Measurements from ENCODE around the gene SLC34A2.
"Not testable (repeated sequence)": the region's sequence is repeated elsewhere in the genome, so short reads cannot be mapped to it uniquely, and the experiment has no call there.

Gene SLC34A2

DNA sequence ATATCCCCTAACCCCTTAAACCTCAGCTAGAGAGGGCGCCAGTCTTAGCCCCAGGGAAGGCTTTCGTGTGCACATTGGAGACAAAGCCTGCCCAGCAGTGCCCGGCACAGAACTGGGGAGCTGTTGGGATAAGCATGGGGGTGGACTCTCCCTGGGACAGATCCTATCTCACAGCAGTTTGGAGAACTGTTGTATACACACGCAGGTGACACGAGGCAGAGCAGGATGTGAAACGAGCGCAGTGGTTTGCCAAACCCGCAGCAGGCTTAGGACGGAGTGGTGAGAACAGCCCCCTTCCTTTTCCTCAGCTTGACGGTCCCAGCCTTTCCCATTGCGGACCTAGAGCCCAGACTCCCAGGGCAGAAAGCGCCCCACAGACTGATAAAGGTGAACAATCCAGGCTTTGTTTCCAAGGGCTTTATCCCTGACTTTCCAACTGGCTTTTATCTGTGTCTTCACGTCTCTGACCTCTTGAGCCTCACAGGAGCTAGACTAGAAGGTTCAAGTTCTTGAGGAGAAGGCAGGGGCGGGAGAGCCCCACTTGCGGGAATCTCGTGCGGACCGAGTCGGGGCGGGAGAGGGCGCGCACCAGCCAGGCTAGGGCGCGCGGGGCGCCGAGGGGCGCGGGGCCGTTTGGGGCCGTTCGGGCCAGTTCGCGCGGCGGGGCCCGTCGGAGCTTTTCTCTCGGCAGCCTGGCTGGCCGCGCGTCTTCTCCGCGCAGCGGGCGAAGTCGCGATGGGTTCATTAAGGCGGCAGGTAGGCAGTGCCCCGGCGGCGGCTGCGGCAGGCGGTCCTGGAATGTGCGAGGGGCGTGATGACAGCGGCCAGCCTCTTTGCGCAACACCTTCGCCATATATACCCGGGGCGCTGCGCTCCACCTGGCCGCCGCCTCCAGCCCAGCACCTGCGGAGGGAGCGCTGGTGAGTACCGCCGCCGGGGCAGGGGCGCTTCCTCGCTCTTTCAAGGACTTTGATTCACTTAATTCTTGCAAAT lies at the start of gene SLC34A2:
SLC34A2 (plus strand) TSS at position 881 of the 993 bp plus-strand sequence. CDS start 6,650 bp downstream, outside the sequence.
- DNase-seq = no peak

DNA sequence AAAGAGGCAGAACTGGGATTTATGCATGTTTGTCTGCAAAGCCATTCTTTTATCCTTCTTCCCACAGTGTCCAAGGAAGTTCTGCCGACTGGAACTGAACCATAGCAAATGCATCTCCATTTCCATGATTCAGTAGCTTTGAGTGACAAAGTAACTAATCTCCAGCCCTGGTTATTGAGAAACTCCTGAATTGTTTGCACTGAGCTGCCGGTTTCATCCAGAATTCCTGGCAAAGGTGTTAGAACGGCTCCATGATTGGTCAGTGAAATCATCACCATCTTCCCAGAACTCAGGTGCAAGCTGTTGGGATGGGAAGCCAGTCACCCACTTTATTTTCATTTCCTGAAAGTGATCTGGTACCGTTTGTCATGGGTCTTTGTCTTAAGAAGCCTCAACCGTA lies 47.0 kb upstream of the SLC34A2 start:
- DNase-seq = no peak

DNA sequence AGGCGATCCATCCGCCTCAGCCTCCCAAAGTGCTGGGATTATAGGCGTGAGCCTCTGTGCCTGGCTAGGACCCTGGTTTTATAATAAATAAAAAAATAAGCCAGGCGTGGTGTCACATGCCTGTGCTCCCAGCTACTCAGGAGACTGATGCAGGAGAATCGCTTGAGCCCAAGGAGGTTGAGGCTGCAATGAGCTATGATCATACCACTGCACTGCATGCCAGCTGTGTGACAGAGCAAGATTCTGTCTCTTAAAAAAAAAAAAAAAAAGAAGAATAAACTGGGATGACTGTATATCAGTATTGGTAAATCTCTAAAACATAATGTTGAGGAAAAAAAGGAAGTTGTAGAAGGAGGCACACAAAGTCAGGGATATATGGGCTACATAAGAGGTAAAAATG lies 45.7 kb upstream of the SLC34A2 start:
- no peak for DNase-seq

- not testable (repeated sequence) for DNase-seq
Observed at GRCh38 chr4:25613613-25614012, 42.0 kb upstream of the SLC34A2 start.

- DNase-seq = no peak
Observed at GRCh38 chr4:25614807-25615206, 40.8 kb upstream of the SLC34A2 start.

DNA sequence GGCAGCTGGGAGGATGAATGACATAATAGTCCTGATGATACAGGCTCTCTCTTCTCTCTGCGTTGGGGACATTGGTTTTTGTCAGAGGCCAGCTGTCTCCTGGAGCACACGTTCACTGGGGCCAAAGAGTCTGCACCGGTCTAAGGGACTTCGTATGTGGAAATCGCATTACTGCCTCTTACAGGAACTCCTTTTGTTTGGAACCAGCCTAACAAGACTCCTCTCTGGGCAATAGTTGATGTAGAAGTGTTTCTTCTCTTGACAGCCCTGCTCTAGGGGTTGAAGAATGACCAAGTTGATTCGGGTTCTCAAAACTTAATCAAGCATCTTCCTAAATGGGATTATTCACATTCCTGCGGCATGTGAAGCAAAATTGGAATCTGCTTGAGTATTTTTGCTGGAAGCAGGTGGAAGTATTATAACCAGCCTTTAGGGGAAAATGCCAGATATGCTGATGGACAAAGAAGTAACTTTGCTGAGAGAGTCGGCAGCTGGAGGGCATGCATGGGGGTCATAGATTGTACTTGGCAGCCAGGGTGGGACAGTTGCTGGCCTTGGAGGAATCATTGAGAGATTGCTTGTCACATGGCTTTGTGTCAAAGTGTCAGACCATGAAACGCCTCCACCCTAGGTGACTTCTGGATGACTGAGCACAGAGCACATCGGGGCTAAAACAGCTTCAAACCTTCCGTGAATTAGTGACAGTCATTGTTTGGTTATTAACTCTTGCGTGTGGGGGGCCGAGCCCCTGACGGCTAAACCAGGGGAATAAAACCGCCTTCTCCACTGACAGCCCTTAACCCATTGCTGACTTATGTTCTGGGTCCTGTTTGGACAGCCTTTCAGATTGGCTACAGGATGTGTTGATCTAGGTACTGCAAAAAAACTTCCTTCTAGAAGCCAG lies 34.4 kb upstream of the SLC34A2 start:
- DNase-seq = no peak

DNA sequence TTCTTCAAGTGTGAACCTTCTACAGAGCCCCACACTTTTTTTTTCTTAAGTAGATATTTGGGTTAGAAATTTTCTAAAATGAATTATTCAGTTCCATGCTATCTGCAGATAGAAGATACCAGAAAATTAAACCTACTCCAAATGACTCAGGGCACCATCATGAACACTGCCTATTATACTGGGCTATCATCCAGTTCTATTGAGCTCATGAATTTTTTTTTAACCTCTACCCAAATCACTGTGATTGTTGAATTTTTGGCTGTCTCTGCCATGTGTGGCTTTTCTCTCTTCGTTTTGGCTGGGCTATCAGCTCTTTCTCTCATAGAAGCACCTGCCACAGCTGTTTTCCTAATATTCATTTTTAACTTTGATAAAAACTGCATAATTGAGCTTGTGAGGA lies 31.0 kb upstream of the SLC34A2 start:
- DNase-seq = no peak

DNA sequence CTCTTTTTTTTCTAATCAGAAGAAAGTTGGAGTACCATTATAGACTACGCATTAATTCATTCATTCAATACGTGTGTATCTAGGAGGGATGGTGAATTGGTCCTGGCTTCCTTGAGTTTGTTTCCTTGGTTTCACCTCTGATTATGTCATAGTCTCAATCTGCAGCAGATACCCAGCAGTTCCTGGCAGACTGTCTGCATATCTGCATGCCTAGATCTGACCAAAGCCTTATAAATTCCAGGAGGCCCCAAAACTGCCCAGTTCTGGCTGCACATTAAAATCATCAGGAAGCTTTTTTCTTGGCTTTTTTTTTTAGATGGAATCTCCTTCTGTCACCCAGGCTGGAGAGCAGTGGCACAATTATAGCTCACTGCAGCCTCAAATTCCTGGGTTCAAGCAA lies 27.2 kb upstream of the SLC34A2 start:
- DNase-seq = no peak

DNA sequence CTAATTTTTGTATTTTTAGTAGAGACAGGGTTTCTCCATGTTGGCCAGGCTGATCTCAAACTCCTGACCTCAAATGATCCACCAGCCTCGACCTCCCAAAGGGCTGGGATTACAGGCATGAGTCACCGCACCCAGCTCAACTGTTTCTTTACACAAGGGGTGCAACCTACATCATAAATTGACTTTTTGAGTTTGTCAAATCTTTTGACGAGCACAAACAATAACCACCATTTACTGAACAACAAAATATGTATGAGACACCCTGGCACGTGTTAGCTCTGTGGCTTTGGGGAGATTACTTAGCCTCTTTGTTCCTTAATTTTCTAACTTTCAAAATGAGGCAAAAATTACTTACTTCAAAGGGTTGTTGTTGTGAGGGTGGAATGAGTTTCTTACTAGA lies 23.5 kb upstream of the SLC34A2 start:
- no peak for DNase-seq

DNA sequence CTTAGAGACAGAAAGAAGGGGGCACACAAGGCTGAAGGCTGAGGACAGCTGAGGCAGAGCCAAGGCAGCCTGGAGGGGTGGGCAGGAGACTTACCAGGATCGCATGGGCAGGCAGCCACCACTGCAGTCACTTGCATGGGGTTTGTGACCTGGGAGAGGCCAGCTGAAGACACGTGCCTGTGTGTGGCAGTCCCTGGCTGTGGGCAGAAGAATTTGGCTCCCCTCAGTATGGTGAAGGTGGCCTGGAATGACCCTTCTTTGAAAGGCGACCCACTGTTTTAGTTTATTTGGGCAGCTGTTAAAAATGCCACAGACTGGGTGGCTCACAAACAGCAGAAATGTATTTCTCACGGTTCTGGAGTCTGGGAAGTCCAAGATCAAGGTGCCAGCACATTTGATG lies 22.1 kb upstream of the SLC34A2 start:
- no peak for DNase-seq

DNA sequence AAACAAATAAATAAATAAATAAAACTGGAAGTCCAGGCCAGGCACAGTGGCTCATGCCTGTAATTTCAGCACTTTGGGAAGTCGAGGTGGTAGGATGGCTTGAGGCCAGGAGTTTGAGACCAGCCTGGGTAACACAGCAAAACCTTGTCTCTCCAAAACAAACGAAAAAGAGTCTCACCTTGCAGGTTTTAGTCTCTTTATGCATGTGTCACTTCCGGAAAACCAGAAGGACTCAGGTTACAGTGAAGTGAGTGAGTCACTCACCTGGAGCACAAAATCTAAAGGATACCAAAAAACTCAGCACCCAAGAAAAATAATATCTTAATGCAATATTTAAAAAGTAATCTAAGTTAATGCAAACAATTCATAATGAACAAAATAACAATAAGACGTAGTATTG lies 20.1 kb upstream of the SLC34A2 start:
- no peak for DNase-seq

DNA sequence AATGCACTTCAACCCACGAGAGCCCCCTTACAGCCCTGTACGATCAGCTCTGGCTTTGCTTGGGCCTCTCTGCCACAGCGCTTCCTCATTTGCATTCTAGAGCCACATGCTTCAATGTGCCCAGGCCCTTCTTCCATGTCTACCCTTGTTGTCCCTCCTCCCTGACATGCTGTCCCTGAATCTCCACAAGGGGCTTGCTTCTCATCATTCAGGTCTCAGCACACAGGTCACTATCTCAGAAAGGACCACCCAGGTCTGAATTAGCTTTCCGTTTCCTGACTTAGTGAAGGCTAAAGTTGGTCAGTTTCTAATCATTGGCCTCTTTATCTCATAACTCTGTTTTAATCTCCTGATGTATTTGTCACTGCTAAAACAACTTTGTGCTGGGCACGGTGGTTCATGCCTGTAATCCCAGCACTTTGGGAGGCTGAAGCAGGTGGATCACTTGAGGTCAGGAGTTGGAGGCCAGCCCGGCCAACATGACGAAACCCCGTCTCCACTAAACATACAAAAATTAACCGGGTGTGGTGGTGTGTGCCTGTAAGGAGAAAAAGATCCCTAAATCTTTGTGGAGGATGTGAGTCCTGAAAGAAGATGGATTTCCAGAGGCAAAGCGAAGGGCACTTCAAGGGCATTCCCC lies 17.9 kb upstream of the SLC34A2 start:
- DNase-seq = no peak

DNA sequence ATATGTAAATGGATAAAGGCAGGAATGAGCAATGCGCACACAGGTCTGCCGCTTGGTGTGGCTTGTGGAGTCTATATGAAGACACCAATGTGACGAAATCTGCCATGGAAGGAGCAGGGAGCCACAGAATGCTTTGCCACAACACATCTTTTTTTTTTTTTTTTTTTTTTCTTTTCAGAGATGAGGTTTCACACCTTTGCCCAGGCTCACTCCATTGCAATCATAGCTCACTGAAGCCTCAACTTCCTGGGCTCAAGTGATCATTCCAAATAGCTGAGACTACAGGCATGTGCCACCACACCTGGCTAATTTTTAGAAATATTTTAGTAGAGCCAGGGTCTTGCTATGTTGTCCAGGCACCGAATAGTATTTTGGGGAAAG lies 17.4 kb upstream of the SLC34A2 start:
- DNase-seq = no peak

- no peak for DNase-seq
Observed at GRCh38 chr4:25638806-25639205, 16.8 kb upstream of the SLC34A2 start.

DNA sequence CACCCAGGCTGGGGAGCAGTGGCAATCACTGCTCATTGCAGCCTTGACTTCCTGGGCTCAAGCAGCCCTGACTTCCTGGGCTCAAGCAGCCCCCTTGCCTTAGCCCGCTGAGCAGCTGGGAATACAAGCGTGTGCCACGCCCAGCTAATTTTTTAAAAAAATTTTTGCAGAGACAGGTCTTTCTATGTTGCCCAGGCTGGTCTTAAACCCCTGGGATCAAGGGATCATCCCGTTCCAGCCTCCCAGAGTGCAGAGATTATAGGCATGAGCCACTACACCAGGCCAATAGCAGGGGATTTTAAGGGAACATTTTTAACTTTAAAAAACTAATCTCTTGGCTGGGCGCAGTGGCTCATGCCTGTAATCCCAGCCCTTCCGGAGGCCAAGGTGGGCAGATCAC lies 5.3 kb upstream of the SLC34A2 start:
- no peak for DNase-seq

GRCh38 chr4:25651682-25652081 lies 4.0 kb upstream of the SLC34A2 start:
- no peak for DNase-seq

DNA sequence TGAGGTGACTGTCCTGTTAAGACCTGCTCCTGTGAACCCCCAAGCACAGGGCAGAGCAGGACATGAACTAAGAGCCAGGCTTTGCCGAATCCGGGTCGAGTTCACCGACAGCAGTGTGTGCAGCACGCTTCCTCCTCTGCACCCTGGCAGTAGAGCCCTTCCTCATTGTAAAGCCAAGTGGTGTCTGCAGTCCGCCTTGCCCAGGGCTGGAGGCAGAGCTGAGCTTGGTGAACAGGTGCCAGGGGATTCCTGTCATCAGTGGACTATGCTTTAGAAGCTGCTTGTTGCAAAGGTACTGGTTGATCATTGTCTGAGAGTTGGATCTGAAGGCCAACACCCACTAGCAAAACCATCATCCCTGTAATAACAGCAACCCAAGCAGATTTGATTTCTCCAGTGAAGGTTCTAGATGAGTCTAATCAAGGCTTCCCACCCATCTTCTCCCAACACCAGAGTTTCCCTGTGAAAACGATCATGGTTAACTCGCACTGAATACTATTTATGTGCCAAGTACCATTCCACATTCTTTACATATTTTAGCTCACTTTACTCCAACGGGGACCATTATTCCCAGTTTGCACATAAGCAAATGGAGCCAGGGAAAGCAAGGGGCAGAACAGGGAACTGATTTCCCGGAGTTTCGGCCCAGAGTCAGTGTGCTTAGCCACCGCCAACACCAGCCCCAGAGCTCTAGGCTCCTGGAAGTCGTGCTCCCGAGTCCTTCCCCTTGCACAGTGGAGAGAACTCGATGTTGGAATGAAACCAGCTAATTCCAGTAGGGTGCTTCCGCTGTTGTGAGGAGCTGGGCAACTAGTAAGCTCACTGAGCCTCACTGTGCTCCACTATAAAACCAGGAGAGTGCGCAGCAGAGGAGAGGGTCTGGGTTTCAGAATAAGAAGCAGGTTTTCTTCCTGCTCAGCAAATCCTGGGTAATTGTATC lies 1.4 kb upstream of the SLC34A2 start:
- no peak for DNase-seq

- no peak for DNase-seq
Observed at GRCh38 chr4:25656031-25656430, 380 bp downstream of the SLC34A2 start.

DNA sequence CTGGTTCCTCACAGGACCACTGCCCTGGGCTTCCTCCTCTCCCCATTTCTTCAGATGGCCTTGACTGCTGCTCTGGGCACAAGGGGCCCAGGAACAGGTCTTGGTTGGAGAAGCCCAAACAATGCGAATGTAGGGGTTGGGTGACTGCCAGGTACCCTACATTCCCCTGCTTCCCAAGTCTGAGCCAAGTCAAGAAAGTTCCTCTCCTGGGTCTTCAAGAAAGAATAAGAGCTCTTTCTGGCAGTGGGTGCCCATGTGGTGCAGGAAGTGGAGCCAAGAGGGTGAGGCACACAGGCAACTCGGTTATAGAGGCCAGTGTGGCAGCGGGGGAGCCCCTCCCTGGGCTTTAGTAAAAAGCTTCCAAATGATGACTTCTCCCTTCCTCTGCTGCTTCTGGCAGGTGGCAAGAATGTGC lies 2.7 kb downstream of the SLC34A2 start:
- DNase-seq = no peak

- DNase-seq = no peak
Observed at GRCh38 chr4:25658777-25659176, 3.1 kb downstream of the SLC34A2 start.

DNA sequence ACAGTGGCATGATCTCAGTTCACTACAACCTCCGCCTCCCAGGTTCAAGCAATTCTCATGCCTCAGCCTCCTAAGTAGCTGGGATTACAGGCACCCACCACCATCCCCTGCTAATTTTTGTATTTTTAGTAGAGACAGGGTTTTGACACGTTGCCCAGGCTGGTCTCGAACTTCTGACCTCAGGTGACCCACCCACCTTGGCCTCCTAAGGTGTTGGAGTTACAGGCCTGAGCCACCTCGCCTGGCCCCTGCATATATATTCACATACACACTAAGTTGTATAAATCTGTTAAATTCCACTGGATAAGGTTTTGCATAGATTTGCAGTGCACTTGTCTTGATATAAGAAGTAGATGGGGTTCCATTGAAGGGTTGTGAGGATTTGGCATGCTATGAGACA lies 5.8 kb downstream of the SLC34A2 start:
- not testable (repeated sequence) for DNase-seq

DNA sequence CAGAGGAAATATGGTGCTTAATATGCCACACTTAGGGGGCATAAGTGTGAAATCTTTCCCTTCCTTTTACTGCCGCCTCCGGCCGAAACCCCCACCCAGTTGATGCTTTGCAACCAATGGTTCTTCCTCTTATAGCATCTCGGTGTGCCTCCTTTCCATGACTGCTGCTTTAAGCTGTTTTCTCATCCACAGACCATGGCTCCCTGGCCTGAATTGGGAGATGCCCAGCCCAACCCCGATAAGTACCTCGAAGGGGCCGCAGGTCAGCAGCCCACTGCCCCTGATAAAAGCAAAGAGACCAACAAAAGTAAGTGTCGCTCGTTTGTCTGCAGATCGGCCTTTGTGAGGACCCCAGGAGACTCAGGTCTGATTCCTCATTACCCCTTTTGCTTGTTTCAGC lies 6.7 kb downstream of the SLC34A2 start:
- DNase-seq = no peak

Data from fibroblast of upper back skin (primary cell).